Transverse colon (tissue), 4 donors: ENCODE measurements around the gene UBD.

Experiments
- POLR2AphosphoS5 ChIP-seq, 3 donors: sonication (generic); formaldehyde crosslinking; IDR thresholded peaks; one replicate each; pipeline ENCODE4 v1.6.1; 2016; ENCODE audit warnings: antibody characterized with exemption in 3 of 3
- TF ChIP-seq, protein P1 (sequence below), 5 experiments: fragments of 200-600 bp in 3 of 5; fragments of 450-650 bp in 2 of 5; sonication (generic) in 3 of 5; IDR thresholded peaks; 1 replicate in 2 of 5; 2 replicates in 3 of 5; pipeline ENCODE4 v1.5.1; 2016 to 2017; ENCODE audit warnings: antibody characterized with exemption in 5 of 5, inconsistent platforms in 3 of 5, mild to moderate bottlenecking in 2 of 5, moderate library complexity in 1 of 5

DNA sequence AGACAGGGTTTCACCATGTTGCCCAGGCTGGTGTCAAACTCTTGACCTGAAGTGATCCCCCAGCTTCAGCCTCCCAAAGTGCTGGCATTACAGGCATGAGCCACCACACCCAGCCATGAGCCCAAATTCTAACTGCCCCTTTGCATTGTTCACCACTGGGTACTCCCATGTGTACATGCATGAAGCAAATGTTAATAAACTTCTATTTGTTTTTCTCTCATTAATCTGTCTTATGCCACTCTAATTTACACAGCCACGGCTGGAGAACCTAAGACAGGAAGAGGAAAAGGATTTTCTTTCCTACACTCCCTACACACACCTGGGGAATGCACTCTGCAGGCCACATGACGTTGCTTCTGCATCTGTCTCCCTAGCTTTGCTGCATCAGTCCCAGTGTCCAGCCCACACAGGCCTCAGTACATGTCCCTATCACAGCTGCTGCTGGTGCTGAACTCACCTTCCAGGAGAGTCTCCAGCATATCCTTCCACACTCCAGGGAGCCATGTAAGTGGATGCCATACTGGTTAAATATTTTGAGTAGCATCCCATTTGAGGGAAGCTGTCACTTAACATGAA, 38.7 kb upstream of the UBD start:
- TF ChIP-seq, protein P1, sequence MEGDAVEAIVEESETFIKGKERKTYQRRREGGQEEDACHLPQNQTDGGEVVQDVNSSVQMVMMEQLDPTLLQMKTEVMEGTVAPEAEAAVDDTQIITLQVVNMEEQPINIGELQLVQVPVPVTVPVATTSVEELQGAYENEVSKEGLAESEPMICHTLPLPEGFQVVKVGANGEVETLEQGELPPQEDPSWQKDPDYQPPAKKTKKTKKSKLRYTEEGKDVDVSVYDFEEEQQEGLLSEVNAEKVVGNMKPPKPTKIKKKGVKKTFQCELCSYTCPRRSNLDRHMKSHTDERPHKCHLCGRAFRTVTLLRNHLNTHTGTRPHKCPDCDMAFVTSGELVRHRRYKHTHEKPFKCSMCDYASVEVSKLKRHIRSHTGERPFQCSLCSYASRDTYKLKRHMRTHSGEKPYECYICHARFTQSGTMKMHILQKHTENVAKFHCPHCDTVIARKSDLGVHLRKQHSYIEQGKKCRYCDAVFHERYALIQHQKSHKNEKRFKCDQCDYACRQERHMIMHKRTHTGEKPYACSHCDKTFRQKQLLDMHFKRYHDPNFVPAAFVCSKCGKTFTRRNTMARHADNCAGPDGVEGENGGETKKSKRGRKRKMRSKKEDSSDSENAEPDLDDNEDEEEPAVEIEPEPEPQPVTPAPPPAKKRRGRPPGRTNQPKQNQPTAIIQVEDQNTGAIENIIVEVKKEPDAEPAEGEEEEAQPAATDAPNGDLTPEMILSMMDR (IDR thresholded peaks at IDR 0.05): no peak
- no peak for TF ChIP-seq POLR2AphosphoS5 (IDR thresholded peaks at IDR 0.05)
